Measurements from ENCODE around the gene LNPK.

LNPK gene, protein sequence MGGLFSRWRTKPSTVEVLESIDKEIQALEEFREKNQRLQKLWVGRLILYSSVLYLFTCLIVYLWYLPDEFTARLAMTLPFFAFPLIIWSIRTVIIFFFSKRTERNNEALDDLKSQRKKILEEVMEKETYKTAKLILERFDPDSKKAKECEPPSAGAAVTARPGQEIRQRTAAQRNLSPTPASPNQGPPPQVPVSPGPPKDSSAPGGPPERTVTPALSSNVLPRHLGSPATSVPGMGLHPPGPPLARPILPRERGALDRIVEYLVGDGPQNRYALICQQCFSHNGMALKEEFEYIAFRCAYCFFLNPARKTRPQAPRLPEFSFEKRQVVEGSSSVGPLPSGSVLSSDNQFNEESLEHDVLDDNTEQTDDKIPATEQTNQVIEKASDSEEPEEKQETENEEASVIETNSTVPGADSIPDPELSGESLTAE

DNA sequence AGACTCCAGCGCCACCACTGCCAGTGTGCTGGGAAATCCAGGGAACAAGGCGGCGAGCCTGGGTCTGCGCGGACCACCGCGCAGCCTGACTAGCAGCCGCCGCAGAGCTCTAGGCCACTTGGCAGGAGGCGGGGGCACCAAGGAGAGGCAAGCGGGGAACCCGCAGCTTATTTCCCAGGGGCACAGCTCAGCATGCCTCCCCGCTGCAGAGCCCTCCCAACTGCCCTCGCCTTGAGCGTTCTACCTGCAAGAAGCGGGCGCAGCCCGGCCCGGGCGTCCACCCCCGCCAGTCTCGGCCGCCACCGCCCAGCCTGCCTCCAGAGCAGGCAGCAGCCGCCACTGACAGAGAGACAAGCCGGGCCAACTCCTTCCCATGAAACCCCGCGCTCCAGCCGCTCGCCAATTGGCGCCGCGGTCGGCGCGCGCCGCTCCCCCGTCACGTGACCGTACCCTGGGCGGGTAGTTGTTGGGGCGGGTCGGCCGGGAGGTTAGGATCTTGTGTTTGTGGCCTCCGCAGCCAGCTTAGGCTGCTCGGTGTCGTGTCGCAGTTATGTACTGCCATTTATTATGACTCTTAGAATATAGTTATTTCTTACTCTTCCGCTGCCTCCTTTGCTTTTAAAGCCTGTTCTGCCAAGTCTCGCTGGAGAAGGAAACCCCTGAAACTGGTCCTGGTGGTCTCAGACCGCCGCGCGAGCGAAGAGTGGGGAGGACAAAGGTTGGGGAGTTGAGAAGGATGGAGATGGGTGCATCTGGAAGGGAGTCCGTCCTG, at the start of gene LNPK:
Gene LNPK (minus strand): TSS at position 352 of the 772 bp plus-strand sequence. CDS start 6,683 bp downstream, outside the sequence.
- CTCF ChIA-PET = interaction anchor here (0.6 to 2.1 kb wide), 7 partner anchors 9 to 28 kb away, joined by 3 to 6 read pairs (median 3); no protein-coding TSS in a partner anchor
- peak; percentile 95 for DNase-seq (ENCODE audit: extremely low spot score)
- TF ChIP-seq CTCF (IDR thresholded peaks at IDR 0.05; ENCODE audit: control extremely low read depth, extremely low read depth, low read depth, missing control alignments) = no peak
- POLR2A ChIA-PET = interaction anchor here (0.5 to 1.1 kb wide), 3 partner anchors 14 to 918 kb away, joined by 3 to 4 read pairs (median 4); no protein-coding TSS in a partner anchor

GRCh38 chr2:176039375-176039774, 37.3 kb upstream of the LNPK start:
- CTCF ChIA-PET = no interaction called here
- no peak for TF ChIP-seq CTCF (IDR thresholded peaks at IDR 0.05; ENCODE audit: control extremely low read depth, extremely low read depth, low read depth, missing control alignments)
- no peak for DNase-seq (ENCODE audit: extremely low spot score)
- POLR2A ChIA-PET = no interaction called here

DNA sequence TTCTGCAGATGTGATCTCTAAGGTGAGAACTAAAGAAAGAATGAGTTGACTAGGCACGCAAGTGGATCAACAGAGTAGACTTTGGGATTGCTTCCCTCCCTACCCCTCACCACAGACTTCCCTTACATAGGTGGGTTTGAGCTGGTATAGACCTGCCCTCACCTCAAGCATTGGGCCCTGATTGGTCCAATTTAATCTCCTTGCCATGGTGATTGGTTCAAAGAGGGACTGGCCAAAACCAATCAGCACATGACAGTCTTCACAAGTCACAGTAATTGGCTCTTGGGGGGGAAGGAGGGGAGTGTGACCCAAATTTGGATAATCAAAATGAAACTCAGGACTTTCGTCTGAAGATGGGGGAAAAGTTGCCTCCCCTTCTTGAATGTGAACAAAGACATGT, 36.6 kb upstream of the LNPK start:
- ChIA-PET POLR2A (no interaction called here), CTCF (interaction anchor here (1.3 kb wide), 1 partner anchor 17 kb away, joined by 3 read pairs; no protein-coding TSS in a partner anchor)
- TF ChIP-seq CTCF (IDR thresholded peaks at IDR 0.05; ENCODE audit: control extremely low read depth, extremely low read depth, low read depth, missing control alignments) = no peak
- no peak for DNase-seq (ENCODE audit: extremely low spot score)

DNA sequence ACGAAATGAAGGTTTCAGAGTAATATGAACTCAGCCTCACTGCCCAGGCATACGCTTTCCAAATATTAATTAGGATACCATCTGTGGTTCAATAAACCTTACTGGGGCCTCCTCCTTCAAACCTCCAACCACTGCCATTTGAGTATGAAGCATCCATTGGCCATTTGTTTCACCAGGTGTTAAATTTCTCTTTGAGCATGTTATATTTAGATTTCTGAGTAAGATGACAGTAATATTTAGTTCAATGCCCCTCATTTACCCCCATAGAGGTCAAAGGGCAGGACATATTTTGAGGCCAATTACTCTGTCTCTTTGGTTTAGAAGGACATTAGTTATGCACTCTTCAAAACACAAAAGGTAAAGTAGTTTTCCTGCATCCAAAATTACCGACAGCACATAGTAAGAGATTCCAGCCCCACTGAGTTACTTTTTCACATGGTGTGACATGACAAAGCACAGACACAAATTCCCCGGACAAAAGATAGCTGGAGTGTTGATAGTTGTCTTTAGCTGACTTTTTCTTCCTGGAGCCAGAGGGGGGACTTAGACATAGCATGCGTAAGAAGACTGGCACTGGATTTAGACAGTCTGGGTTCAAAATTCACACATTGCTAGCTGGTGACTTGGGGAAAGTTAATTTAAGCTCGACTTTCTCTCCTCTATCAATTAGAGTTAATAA, 33.1 kb upstream of the LNPK start:
- no peak for DNase-seq (ENCODE audit: extremely low spot score)
- TF ChIP-seq CTCF (IDR thresholded peaks at IDR 0.05; ENCODE audit: control extremely low read depth, extremely low read depth, low read depth, missing control alignments) = no peak
- CTCF ChIA-PET = no interaction called here
- POLR2A ChIA-PET = interaction anchor here (0.7 kb wide), 1 partner anchor 1204 kb away, joined by 3 read pairs; no protein-coding TSS in a partner anchor

DNA sequence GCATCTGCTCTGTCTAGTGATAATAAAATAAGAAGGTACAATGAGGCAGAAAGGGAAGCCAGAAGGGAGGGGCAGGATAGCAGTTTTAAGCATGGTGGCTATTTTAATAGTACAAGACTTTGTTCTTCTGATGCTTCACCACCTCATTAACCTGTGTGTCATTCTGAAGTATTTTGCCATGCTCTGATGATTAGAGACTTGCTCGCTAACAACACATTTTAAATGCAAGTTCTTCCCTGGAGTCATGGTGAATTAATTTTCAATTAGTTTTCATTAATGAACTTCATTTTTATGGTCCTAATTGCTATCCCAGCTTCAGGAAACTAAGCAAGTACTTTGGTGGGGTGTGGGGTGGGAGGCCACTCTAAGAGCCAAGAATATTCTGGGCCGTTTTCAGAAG, 25.7 kb upstream of the LNPK start:
- CTCF ChIA-PET = no interaction called here
- POLR2A ChIA-PET = no interaction called here
- no peak for DNase-seq (ENCODE audit: extremely low spot score)
- no peak for TF ChIP-seq CTCF (IDR thresholded peaks at IDR 0.05; ENCODE audit: control extremely low read depth, extremely low read depth, low read depth, missing control alignments)

- ChIA-PET POLR2A (no interaction called here), CTCF (interaction anchor here (0.8 kb wide), 1 partner anchor 24 kb away, joined by 3 read pairs; the partner anchor contains the start of gene LNPK)
- no peak for DNase-seq (ENCODE audit: extremely low spot score)
- no peak for TF ChIP-seq CTCF (IDR thresholded peaks at IDR 0.05; ENCODE audit: control extremely low read depth, extremely low read depth, low read depth, missing control alignments)
Observed at GRCh38 chr2:176025932-176026331, 23.9 kb upstream of the LNPK start.
